Bone marrow (tissue), 2 donors: ENCODE data around the gene TMEM245.
"Not testable (repeated sequence)": the region's sequence is repeated elsewhere in the genome, so short reads cannot be mapped to it uniquely, and the experiment has no call there.

Source experiments
- DNase-seq, 2 donors: peaks; one replicate each; lab custom pipeline; 2025; lab: John Stamatoyannopoulos, UW

The TMEM245 gene

DNA sequence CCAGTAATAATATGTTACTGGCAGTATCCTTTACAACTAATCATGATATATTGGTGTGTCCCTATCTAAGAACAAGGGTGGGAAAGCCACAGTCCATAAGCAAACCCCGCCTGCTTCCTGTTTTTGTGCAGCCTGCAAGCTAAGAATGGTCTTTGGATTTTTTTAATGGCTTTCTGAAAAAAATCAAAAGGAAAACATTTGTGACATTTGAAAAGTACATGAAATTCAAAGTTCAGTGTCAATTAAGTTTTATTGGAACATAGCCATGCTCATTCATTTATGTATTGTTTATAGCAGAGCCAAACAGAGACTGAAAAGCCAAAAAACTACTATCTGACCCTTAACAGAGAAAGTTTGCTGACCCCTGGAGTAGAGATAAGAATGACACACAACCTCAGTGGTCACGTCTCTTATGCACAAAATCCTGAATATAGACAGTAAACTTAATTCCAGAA, 12.8 kb upstream of the TMEM245 start:
- DNase-seq = peak in 1 of 2 donors; percentile 28

DNA sequence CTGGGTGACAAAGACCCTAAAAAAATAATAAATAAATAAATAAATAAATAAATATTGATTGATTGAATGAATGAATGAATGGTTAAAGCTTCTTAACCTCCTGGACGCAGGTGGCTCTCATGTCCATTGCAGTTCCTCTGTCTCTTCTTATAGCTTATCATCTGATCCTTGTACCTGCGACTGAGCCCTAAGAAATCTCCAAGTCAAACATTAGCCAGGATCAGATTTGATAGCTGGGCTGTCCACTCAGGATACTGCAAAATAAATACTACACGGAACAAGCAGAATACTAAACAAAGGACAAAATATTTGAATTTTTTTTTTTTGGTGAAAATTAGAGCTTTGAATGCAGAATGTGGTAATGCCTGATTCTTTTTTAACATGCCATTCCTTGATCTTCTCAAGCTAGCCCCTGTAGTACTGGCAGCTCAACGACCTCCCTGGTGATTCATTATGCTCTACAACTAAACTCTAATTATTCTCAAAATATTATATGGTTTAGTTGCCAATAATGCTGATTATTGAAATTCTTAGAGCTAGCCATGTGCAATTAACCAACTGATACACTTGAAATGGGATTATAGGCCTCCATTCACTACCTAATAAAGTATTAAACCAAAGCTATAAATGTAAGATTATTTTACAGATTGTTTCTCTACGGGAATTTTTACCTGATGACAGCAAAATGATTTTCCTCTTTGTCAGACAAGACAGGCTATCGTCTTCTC, 9.9 kb upstream of the TMEM245 start:
- DNase-seq = no peak

DNA sequence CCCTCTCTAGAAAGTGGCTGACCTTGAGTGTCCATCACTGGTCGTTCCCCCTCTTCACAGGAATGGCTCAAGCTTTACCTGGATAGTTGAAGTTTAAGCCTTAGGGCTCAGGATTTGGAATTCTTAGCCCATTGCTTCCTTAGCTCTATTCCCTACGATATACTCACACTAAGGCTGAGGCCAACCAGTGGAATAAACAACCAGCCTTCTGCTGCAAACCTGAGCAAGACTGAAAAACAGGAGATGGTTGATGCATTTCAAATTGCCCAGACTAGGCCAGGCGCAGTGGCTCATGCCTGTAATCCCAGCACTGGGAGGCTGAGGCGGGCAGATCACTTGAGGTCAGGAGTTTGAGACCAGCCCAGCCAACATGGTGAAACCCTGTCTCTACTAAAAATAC, 6.9 kb upstream of the TMEM245 start:
- DNase-seq = not testable (repeated sequence)

DNA sequence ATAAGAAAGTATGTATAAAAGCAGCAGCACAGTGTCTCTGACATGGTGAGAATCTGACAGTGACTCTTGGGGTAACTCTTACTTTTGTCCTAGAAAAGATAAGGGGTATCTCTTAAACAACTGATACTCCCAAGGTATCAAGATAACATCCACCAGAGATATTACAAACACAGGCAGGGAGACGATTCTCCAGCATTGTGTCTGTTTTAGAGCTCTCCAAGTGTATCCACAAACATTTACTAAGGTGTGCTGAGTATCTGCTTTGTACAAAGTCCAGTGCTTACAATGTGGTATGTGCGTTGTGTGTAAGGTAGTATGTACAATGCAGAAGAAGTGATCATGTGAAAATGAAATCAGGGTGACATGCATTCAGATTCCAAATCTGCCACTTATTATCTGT, 4.4 kb upstream of the TMEM245 start:
- no peak for DNase-seq

DNA sequence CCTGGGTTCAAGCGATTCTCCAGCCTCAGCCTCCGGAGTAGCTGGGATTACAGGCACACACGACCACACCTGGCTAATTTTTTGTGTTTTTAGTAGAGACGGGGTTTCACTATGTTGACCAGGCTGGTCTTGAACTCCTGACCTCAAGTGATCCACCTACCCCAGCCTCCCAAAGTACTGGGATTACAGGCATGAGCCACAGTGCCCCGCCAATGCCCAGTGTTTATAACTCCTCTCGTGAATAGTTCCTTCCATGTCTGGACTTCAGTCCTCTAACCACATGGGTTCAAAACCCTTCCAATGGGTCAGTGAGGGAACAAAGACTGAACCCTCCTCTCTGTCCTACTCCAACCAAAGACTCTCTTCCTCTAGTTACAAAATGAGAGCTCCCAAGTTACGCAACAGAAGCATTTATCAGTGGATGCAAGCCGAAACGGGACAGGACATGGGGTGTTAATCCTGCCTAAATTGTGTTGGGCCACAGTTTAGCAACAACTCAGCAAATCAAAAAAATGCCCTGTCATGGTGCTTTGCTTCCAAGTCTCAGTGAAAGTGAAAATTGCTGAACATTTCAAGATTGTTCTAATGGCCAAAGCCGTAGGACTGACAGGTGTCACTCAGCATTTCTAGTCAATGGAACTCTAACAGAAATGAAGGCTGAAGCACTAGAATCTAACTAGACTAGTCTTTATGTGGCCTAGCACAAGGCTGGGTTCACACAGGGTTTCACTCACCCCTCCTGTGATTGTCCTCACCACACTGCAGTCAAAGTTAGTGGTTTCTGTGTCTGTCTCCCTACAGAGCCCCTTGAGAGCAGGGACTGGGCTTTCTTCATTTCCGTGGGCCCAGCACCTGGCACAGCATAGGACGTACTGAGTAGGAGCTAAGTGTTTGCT, 3.2 kb upstream of the TMEM245 start:
- no peak for DNase-seq

DNA sequence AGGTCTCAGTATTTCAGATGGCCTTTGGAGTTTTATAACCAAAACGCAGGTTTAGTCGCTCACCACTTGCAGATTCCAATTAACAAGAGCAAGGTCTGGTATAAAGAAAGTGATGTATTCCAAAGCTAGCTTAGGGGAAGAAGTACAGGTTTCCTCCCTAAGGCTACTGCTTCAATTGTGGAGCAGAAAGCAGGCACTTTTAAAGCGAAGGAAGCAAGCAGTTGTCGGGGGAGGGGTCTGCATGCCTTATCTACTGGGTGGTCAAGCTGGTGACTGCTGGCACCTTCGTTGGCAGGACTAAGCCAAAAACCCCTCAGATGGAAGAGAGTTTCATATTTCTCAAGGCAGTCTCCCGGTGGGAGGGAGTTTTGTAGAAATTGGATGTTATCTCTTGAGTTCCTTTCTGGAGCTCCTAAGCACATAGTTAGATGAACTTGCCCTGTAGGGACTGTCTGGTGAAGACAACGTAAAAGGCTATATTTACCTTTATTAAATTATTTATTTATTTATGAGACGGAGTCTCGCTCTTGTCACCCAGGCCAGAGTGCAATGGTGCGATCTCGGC, 1.6 kb upstream of the TMEM245 start:
- DNase-seq = no peak

DNA sequence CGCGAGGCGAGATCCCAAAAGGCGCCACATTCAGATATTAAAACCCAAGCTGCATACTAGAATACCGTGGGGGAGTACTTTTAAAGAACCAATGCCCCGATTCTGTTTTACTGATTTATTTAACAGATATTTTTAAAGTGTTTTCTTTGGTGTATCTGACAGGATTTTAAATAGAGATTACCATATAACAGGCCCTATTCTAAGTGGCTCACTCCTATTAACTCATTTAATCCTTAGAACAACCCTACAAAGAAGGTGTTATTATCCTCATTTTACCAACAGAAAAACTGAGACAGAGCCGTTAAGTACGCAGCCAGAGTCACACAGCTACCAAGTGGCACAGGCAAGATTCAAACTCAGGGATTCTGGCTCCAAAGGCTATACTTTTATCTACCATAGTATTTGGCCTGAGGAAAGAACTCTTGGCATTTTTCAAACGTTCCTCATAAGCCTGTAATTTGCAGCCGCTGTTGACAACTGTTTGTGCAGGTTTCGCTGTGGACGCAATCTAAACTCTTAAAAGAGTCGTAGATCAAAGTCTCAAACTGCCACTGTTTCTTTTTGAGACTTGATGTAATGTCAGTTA, 550 bp upstream of the TMEM245 start:
- DNase-seq = no peak

DNA sequence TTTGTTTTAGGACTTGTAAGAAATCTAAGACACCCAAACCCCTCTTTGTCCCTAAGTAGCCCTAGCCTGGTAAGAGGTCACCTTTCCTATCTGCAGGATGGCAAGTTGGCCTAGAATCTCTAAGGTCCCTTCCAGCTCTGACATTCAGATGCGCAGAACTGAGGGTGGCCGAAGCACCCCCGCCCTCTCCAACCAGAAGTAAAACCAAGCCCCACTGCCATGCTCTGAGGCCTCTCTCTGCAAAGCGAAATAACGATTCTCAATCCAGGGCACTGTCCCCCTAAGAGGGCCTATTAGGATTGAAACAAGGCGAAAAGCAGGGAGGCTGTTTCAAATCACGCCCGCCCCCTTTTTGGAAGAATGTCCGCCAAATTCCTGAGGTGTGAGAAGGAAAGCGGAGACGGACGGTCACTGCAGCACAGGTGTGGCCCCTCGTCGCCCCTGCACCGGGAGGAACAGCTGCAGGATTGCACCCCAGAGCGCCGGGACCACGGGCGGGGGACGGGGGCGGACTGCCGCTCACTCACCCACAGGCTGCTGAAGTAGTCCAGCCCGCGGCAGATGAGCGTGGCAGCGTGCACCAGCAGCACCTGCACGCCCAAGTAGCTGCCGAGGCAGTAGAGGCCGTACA, 824 bp downstream of the TMEM245 start:
- no peak for DNase-seq

DNA sequence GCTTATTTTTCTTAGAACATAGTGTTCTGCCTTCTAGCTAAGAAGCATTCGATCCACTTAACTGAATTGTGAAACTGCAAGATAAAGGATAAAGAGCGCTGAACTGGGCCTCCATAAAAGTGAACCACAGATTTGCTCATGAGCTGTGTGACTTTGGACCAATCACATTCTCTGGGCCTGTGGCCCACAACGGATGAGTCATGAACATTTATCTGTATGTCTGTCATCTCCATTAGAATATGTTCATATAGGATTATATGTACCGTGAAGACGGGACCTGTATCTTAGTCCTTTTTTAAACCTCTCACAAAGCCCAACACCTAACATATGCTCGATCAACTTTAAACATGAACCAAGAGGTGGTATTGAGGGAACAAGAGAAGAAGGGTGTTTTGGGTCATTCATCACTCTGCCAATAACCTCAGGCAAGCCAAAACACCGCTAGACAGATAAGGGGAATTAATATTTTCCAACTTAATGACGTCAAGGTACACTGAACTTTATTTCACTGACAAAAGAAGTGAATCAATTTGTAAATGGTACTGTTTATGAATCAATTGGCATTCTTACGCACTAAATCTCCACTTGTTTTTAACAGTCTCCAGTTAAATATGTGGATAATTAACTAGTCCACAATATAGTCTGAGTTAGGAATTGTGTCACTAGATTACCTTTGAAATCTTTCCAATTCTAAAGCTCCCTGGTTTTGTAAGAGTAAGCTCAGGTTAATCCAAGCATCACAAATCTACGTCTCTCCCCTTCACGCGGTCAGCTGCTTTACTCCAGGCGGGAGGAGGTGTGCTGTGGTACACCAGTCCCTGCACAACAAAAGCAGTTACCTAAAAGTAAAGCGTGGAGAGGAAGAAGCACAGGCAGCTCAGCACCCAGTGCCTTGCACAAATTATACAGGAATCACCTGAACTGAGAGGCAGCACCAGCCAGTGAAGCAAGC, 1.6 kb downstream of the TMEM245 start:
- no peak for DNase-seq

DNA sequence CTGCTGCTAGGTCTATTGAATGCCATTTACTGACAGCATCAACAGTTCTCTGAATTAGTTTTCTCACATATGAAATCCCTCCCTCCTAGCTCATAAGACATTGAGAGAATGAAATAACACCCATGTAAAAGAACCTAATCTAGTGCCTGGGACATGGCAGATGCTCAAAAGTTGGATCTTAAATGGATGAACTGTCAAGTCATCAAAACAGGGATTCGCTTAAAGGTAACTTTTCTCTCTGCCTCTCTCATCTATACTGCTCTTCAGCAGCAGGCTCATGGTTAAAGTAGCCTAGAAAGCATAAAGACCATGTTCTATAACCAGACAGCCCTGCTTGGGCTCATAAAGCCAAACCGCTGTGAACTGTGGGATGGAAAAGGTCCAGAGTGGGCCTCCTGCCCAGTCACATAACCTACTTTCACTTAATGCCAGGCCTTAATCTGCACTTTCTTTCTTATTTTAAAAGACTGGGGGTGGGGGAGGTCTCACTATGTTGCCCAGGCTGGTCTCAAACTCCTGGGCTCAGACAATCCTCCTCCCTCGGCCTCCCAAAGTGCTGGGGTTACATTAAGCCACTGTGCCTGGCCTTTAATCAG, 3.7 kb downstream of the TMEM245 start:
- DNase-seq = no peak

DNA sequence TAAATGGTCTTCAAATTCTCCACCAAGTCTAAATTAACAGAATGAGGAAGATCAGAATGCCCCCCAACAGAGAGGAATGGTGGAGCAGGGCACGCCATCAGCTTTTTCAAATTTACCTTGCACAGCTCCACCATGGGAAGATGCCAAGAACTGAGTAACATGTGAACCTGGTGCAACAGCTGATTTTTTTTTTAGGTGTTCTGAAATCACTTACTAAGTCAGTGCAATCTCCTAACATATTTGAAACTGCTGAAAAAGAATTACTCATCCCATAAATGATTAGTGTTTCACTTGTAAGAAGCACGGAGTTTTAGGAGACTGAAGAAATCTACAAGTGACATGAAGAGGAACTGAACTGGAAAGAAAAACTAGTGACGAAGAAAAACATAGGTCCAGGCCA, 5.1 kb downstream of the TMEM245 start:
- no peak for DNase-seq

DNA sequence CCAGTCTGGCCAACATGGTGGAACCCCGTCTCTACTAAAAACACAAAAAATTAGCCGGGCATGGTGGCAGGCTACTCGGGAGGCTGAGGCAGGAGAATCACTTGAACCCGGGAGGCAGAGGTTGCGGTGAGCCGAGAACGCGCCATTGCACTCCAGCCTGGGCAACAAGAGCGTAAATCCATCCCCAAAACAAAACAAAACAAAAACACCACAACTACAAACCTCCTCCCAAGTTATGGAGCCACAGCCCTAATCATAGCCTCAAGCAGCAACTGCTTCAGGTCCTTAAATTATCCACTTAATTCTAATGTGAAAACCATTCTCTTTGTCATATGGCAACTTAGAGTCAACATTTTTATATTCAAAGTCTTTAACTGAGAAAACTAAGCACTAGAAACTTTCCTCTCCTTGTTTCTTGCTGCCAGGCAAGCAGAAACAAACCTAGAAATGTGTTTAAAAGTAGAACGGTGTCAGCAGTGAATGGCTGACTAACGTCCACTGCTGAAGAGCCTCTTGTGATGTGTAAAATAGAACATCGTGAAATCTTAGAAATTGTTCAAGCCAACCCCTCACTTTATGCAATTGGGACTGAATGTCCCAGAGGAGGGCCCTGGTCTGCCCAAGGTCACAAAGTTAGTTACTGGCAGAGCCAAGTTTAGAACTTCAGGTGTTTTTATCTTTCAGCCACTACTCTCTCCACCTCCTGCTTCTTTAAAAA, 5.7 kb downstream of the TMEM245 start:
- no peak for DNase-seq

DNA sequence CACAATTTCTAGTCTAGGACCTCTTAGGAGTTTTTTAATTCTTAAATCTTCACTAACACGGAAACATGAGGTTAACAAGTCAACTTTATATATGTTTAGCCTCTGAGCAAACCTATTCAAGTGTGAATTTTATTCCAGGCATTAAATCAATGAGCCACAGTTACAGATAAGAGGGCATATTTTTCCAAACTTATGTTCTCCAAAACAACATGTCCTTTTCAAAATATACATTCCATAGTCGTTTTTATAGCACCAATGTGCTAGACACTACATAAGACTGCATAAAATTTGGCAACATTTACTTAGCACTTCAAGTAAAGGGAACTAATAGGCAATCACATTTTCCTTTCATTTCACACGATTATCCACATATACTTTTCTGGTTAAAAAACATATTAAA, 6.5 kb downstream of the TMEM245 start:
- no peak for DNase-seq

DNA sequence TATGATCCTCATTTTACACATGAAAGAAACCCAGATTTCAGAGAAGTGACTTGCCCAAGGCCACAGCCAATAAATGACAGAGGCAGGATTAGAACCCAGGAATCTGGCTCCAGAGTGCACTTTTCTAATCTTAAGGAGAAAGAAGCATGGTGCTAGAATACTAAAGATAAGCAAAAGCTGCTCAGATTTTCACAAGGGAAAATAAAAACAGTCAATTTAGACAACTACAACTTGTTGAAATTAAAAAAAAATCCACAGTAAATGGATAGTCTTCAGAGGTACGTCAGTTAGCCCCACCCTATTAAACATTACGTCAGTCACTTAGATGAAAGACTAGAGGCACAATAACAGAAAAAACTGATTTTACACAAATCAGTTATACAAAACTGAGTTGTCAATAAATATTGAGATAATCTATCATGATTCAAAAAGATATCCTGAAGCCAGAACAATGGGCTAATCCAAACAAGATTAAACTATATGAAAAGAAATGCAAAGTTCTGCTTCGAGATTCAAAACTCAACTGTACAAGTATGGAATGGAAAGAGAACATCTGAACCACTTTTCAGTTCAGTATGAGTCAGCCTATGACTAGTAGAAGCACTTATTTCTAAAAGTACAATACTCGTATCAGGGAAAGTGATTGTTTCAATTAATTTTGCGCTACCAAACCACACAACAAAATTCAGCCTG, 9.3 kb downstream of the TMEM245 start:
- DNase-seq = no peak

DNA sequence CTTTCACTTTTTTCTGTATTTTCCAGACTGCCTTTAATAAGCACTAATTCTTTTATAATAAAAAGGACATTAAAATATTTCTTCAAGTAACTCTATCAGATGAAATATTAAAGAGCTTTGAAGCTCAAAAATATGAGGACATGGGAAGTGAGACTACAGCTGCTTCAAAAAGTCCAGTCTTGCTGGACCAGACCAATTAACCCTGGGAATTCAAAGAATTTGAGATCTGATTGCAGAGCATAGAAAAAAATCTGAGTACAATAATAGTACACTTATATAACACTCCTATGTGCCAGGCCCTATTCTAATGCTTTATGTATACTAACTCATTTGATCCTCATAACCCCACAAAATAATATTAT, 9.8 kb downstream of the TMEM245 start:
- no peak for DNase-seq

DNA sequence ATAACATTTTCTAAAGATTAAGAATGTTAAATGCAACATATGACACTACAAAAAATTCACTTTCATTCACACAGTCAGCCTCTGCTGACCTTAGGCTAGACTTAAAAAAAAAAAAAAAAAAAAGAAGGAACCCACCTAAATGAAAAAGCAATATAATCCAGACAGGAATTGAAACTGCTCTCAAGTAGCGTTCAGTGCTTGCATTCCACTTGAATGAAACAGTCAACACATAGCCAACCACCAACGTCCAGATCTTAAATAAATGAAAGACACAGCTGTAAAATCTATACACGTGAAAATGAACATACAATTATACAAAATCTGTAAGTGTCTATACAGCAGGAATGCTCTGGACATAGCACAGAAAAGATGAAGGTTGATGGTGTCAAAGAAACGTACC, 11.4 kb downstream of the TMEM245 start:
- DNase-seq = no peak

DNA sequence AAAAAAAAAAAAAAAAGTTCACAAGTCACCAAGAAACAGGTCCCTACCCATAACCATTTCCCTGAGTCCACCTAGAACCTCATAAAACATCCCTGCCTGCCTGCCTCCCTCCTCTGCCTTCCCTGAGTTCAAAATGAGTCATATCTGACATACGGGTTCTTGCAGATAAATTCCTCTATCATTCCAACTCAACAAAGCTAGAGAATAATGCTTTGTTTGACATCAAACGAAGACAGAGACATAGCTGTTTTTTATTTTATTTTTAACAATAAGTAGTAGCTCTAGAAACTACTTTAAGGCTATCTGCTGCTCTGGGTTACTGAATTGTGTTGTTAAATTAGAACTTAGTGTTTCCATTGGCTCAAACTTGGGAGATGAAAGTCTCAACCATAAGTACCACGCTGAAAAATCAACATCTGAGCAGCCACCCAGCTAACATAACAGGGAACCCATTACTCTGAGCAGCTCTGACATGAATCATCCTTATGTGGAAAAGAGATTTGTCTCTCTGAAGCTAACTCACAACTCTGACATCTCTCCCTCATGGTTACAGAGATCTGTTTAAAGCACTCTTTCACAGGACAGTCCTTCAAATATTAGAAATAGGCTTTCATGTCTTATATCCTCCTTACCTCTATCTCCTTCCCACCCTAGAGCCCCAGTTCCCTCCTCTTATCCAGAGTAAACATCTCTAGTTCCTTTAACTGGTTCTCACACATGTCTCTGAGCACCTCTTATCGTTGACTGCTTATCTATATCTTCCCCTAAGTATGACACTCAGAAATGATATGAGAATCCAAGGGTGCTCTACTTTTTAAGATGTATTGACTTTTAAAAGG, 12.1 kb downstream of the TMEM245 start:
- DNase-seq = no peak

DNA sequence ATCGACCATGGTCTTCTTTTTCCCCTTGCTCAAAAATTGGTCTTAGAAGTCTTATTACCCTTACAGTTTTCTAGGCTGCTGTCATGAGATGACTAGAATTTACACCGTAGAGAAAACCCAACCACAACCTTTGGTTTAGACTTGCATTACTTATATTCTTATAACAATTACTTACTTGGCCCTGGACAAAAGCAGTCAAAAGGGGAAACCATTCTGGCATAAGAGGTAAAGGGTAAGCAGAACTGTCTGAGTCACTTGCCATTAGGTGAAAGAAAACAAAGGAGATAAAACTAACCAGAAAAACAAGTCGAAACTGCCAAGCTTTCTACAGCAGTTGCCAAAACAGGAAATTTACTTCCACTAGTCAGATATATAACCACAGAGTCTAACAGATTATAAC, 17.9 kb downstream of the TMEM245 start:
- DNase-seq = peak in 1 of 2 donors; percentile 58
